ENCODE measurements around the gene EVA1B. TPM values are rescaled to one million over a fixed set of nuclear protein-coding genes. Genes with fewer than 3 reads are reported as not detected.

Gene EVA1B
- total RNA-seq, 1 donor from 2014 or later, result 10.9 TPM

DNA sequence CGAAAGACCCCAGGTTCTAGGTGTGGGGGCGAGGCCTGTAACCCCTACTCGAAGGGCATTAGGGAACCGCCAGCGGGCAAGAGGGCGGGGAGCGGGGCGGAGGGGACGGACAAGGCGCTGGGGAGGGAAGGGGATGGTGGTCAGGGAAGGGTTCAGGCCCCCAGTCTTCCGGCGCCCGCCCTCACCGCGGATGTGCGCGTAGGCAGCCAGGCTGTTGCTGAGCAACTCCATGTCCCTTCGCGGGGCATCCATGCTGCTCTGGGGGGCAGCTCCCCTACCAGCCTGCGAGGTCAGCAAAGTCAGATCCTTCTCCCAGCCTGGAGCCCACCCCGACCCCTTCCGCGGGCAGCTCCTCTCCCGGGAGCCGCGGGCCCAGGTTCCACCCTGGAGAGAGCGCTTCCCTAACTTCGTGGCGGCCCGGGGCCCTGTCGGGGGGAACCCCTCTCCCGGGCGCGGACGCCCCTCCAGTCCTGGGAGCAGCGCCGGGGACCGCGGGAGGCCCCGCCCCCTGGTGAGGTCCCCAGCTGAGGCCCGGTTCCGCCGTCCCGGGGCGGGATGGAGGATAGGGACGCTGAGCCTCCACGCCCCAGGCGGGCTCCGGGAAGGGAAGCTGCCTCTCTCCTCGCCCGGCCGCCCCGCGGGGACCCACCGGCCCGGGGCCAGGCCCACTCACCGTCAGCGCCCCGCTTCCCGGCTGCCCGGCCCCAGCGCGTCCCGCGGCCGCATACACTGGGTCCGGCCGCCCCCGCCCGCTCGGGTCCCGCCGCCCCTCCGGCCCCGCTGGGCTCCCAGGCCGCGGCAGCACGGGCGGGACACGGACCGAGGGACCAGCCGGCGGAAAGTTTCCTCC lies 434 bp downstream of the EVA1B start:
- peak; percentile 14 for ATAC-seq
- intact Hi-C loops (cut with DNase I), result loop anchor here (5.0 kb wide), 1 partner anchor 44 kb away; no protein-coding TSS in a partner anchor
- peak; percentile 78 for DNase-seq (ENCODE audit: missing footprints)

DNA sequence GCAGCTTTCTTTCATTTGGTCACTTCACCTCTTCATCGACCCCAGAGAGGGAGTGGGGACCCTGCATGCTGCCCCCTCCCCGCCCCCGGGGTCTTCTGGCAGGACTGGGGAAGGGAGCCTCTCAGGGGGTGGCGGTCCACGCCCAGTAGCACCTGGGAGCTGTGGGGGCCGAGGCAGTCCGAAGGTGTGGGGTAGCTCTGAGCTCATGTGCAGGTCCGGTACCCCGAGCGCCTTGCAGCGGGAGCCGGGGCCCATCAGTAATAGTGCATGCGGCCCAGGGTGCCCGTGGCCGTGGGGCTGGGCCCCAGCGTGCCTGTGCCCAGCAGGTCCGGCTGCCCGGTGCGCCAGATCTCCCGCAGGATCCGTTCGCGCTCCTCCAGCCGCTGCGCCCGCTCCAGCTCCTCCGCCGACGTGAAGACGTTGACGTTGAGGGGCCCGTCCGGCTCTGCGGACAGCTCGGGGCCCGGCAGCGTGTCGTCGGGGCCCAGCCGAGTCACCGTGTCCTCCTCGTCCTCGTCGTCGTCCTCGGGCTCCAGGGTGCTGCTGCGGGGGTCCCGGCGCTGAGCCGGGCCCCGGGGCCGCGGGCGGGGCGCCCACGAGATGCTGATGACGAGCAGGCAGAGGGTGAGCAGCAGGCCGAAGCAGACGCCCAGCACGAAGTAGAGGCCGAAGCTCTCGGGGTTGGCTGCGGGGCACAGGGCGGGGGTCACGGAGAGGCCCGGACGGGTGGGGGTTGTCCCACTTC lies 1.2 kb downstream of the EVA1B start:
- no peak for ATAC-seq
- intact Hi-C loops (cut with DNase I), result loop anchor here (5.0 kb wide), 1 partner anchor 45 kb away; no protein-coding TSS in a partner anchor
- no peak for DNase-seq (ENCODE audit: missing footprints)

DNA sequence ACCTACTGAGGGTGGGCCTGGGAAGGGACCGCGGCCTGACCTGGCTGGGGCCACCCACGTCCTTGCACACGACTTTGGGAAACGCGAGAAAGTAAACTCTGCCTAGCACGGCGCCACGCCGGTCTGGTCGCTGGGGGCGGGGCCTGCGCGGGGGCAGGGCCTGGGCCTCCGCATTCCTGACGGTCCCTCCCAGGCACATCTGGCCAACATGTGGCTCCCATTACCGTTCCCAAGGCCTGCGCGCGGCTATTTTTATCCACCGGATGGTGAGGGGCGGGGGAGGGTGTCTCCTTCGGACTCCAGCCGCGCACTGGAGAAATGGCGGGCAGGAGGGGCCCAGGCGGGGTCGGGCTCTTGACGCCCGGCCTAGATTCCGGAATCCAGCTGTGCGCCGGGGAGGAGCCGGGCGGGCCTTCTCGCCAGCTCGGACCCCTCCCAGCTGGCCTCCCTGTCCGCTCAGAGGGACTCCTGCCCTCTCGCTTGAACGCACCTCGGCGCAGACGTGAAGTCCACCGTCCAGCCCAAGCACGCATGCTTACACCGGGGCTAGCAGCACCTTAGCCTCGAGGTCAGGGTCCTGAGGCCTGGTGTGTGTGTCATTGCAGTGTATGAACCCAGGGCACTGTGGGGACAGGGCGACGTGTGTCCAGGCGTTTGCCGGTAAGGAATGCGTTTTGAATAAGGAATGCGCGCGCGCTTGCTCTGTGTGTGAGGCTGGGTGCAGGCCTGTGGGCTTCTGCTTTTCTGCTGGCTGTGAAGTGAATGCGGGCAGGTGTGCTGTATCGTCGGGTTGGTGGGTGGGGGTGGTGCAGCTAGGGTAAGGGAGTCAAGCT lies 2.1 kb downstream of the EVA1B start:
- intact Hi-C loops (cut with DNase I), result loop anchor here (5.0 kb wide), 1 partner anchor 46 kb away; no protein-coding TSS in a partner anchor
- ATAC-seq (peak; percentile 75), DNase-seq (ENCODE audit: missing footprints) (peak; percentile 90)

DNA sequence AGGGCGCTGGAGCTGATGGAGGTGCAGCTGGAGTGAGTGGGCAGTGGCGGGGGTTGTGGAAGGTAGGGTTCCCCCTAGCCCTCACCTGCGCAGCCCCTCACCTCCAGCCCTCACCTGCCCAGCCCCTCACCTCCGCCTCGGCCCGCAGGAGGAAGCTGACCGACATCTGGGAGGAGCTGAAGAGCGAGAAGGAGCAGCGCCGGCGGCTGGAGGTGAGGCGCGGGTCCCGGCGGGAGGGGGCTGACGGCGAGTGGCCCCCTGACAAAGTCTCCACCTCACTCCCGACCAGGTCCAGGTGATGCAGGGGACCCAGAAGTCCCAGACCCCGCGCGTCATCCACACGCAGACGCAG lies 2.7 kb downstream of the EVA1B start:
- intact Hi-C loops (cut with DNase I), result loop anchor here (5.0 kb wide), 1 partner anchor 47 kb away; no protein-coding TSS in a partner anchor
- ATAC-seq (no peak), DNase-seq (ENCODE audit: missing footprints) (no peak)

DNA sequence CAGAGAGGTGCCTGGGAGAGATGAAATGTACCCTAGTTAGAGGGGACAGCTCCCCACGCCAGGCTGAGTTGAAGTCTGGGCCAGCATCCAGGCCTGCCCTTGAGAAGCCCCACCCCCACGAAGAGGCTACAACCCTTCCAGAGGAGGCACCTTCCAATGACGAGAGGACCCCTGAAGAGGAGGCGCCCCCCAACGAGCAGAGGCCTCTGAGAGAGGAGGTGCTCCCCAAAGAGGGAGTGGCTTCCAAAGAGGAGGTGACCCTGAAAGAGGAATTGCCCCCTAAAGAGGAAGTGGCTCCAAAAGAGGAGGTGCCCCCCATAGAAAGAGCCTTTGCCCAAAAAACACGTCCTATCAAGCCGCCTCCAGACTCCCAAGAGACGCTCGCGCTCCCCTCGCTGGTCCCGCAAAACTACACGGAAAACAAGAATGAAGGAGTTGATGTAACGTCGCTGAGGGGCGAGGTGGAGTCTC lies 3.1 kb downstream of the EVA1B start:
- intact Hi-C loops (cut with DNase I), result loop anchor here (5.0 kb wide), 1 partner anchor 47 kb away; no protein-coding TSS in a partner anchor
- ATAC-seq (no peak), DNase-seq (ENCODE audit: missing footprints) (no peak)

DNA sequence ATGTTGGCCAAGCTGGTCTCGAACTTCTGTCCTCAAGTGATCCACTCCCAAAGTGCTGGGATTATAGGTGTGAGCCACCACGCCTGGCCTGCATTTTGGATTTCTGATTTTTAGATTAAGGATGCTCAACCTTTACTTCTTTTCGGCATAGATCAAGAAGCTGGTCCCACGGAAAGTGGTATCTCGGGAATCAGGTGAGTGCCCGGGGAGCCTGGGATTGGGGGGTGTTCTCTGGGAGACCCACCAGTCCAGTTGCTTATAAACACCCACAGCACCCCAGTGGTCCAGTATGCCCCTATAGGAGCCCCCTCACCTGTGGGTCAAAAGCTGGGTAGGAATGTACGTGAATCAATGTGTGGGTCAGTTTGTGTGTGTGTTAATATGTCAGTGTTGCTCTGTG lies 14.0 kb downstream of the EVA1B start:
- intact Hi-C loops (cut with DNase I), result loop anchor here (10.0 kb wide), 1 partner anchor 115 kb away; no protein-coding TSS in a partner anchor

DNA sequence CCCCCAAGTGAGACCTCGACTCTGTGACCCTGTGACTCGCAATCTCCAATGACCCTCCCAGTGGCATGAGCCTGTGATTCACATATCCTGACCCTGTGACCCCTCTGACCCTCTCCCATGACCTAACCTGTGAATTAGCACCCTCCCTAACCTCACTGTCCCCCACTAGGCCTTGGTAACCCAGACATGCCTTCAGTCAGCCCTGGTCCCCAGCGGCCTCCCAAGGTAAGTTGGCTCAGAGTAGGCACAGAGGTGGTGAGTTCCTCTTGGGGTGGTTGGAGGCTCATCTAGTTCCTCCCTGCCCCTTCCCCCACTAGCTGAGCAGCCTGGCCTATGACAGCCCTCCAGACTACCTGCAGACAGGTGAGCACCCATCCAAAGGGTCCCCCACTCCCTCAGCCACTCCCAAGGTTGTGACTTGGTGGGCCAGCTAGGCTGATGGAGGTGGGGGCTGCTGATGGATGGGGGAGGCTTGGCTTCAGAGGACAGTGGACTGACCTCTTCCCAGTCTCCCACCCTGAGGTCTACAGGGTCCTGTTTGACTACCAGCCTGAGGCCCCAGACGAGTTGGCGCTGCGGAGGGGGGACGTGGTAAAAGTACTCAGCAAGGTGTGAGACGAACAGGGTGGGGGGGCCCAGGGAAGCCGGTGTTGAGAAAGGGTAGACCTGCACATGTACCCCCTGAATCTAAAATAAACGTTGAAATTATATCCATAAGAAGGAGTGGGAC lies 15.7 kb downstream of the EVA1B start:
- intact Hi-C loops (cut with DNase I), result loop anchor here (10.0 kb wide), 1 partner anchor 117 kb away; no protein-coding TSS in a partner anchor
- ATAC-seq, result no peak
- DNase-seq (ENCODE audit: missing footprints), result no peak

More for the DNA sequence above, 14.0 kb downstream of the EVA1B start:
- DNase-seq (ENCODE audit: missing footprints) (no peak), ATAC-seq (no peak)

DNA sequence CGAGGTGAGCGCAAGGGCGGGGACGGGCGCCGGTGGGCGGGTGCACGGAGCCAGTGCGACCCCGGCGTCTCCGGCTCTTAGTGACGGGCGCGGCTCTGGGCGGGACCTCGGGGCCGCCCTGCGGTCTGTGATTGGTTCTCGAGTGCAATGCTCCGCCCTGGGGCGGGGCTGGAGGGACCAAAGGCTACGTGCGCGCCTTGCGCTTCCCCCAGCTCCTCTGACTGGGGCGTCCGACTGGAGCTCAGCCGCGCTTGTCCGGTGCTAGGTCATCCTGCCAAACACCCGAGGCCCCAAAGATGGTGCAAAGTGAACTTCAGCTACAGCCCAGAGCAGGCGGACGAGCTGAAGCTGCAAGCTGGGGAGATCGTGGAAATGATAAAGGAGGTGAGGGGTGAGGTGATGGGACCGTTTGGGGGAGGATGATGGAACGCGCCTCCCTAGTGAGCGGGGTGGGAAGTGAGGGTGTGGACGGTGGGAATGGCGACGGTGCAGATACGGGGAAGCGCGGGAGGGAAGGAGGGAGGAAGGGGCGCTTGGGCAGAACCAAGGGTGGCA lies 16.5 kb downstream of the EVA1B start:
- DNase-seq (ENCODE audit: missing footprints), result peak; percentile 94
- ATAC-seq, result peak; percentile 98
- intact Hi-C loops (cut with DNase I), result loop anchor here (10.0 kb wide), 1 partner anchor 118 kb away; no protein-coding TSS in a partner anchor

DNA sequence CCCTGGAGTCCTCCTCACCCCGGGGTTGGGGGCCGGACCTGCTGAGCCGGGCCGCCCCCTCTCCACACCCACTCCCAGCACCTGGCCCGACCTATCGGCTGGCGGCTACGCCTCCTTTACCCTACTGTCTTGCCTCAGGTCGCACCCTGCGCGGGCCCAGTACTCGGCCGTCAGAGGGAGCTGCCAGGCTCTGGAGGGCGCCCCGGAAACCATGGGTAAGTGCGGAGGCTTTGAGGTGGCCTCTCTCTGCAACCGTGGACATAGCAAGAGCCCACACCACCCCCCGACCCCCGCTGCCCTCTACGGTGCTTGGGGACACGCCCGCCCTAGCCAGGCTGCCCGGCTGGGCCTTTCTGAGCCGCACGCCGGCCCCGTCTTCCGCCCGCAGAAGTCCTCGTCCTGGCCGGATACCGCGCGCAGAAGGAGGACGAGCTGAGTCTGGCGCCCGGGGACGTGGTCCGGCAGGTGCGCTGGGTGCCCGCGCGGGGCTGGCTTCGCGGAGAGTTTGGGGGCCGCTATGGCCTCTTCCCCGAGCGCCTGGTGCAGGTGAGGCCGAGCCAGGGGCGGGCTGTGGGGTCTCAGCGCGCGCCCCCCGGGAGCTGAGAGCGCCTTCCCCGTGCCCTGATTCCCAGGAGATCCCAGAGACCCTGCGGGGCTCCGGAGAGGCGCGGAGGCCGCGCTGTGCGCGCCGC lies 17.1 kb downstream of the EVA1B start, which contains the start of gene SH3D21:
Gene SH3D21, plus strand, starts transcription at position 159 of the 692 bp plus-strand sequence. Its CDS starts 53 bp downstream, at position 212.
- intact Hi-C loops (cut with DNase I), result loop anchor here (10.0 kb wide), 1 partner anchor 118 kb away; no protein-coding TSS in a partner anchor
- peak; percentile 54 for ATAC-seq
- DNase-seq (ENCODE audit: missing footprints), result peak; percentile 81

DNA sequence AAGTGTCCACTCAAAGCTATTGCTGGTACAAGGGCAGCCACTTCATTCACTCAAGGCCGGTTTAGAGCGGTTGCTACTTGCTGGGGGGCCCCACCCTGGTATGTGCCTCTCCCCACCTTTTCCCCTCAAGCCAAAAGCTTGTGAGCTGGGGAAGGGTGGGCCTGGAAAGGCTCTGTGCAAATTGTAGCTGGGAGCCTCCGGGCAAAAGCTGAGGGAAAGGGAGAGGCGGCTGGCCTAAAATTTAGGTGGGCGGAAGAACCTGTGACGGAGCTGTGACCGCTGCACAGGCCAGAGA lies 17.6 kb downstream of the EVA1B start:
- ATAC-seq, result no peak
- intact Hi-C loops (cut with DNase I), result loop anchor here (10.0 kb wide), 1 partner anchor 119 kb away; no protein-coding TSS in a partner anchor
- DNase-seq (ENCODE audit: missing footprints), result no peak

DNA sequence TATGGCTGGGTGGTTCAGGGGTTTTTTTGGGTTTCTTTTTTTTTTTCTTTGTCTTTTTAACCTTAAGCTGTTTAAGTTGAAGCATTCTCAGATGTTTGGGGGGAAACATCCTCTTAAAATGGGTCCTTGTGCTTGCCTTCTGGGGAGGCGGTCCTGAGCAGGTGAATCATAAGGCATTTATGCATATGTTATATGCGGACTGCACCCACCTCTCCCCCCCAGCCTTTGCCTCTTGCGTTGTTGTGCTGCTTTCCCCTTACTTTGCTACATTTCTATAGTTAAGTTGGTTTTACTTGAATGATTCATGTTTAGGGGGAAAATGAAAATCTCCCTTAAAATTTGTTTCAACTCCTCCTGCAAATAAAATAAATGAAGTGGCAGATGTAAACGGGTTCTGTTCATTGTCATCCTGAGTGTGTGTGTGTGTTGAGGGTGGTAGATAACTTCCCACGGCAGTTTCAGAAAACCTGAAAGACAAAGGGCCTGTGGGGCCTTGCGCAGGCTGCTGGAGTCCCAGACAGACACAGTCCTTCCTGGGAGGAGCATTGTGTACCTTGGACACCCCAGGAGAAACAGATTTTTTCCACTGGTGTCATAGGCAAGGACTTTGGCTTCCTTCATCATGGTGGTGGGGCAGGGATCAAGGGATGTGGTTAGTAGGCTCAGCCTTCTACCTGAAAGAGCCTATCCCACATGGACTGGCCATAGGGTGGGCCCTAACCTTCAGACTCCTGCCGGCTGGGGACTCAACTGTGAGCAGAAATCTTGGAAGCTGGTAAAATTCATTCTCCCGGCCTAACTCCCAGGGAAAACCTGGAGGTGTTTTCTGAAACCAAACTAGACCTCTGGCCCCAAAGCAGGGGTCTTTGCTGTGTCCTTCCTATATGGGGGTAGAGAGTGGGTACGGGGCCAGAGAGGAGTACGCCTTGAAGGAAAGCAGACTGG lies 18.2 kb downstream of the EVA1B start:
- no peak for DNase-seq (ENCODE audit: missing footprints)
- no peak for ATAC-seq
- intact Hi-C loops (cut with DNase I), result loop anchor here (10.0 kb wide), 1 partner anchor 120 kb away; no protein-coding TSS in a partner anchor

DNA sequence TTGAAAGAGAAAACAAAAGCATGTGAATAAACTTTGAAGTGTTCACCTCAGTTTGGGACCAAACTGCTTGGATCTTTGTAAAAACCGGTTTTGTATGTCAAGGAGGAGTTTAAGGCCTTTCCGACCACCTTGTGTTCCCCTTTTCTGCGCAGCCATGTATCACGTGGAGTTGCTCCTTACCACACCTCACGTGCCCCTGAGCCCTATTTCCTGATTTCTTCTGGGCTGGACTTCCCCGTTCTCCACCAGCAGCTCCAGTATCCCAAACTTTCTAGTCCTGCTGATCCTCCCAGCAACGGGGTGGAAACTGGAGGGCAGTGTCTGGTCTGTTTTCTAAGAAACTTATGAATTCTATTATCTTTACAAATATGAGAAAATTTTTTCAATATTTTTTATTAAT lies 18.9 kb downstream of the EVA1B start:
- ATAC-seq (no peak), DNase-seq (ENCODE audit: missing footprints) (no peak)
- intact Hi-C loops (cut with DNase I), result loop anchor here (10.0 kb wide), 1 partner anchor 120 kb away; no protein-coding TSS in a partner anchor

DNA sequence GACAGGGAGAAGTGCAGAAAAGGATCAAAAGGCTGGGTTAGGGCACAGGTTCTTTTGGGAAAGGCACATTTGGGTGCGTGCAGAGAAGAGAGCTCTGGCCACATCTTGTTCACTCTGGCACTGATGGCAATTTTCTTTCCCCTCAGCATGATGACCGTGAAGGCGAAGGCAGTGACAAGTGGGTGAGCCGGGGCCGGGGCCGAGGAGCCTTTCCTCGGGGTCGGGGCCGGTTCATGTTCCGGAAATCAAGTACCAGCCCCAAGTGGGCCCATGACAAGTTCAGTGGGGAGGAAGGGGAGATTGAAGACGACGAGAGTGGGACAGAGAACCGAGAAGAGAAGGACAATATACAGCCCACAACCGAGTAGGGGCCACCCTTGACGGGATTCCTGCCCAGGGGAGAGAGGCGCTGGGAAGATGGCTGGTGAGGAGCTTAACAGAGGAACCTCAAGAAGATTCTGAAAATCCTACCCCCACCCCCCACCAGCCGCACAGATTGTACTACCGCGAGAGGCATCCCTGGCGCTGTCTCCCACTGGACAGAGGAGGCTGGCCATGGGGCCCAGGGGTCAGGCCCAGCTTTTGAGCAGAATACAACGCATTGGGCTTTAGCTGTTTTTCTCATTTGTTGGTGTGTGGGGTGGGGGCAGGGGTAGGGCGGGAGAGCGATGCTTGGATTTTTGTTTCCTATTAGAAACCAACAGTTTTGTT lies 19.6 kb downstream of the EVA1B start:
- DNase-seq (ENCODE audit: missing footprints), result no peak
- no peak for ATAC-seq
- intact Hi-C loops (cut with DNase I), result loop anchor here (10.0 kb wide), 1 partner anchor 121 kb away; no protein-coding TSS in a partner anchor

DNA sequence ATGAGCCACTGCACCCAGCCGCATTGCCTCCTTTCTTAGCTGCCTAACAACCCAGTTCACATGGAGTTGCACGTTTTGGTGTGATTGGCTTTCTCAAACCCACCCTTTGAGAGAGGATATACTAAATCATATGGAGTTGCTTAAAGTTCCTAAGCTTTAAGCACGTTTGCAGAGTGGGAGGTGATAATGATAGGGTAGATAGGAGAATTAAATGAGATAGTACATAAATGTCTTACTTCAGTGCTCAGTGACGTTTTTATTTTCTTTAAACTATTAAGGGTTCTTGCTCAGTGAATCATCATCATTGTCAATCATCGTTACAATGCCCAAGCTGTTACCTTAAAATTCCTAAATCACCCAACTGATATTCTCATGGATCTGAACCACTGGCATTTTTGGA lies 20.2 kb downstream of the EVA1B start:
- intact Hi-C loops (cut with DNase I), result loop anchor here (10.0 kb wide), 1 partner anchor 122 kb away; no protein-coding TSS in a partner anchor
- ATAC-seq, result no peak
- no peak for DNase-seq (ENCODE audit: missing footprints)

DNA sequence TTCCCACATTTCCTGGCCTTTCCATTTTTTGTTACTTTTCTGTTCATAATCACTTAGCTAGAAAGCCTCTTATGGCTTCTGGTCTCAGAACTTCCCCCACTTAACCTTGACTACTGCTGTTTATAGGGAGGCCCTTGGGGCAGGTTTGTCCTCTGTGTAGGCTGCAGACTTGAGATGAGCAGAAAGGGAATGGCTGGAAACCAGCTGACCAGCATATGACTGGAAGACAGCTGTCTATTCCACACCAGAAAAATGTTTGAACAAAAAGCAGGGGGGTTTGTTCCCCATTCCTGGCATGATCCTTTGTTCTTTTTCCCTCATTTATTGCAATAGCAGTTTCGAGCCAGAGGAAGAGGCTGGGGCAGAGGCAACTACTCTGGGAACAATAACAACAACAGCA lies 22.2 kb downstream of the EVA1B start:
- intact Hi-C loops (cut with DNase I), result loop anchor here (10.0 kb wide), 1 partner anchor 124 kb away; no protein-coding TSS in a partner anchor

More for the DNA sequence above, 22.2 kb downstream of the EVA1B start:
- ATAC-seq, result no peak
- DNase-seq (ENCODE audit: missing footprints), result no peak

Data from Right ventricle myocardium inferior (tissue), 1 donor.